HG02588 (cell line): ENCODE measurements around the gene SERPINF2.
"Not testable (repeated sequence)": the region's sequence is repeated elsewhere in the genome, so short reads cannot be mapped to it uniquely, and the experiment has no call there.

ENCODE experiments used
- ATAC-seq: cut with Tn5 transposase; IDR thresholded peaks from one replicate; pipeline ENCODE4 v1.9.1; 2021; ENCODE audit warnings: mild to moderate bottlenecking, moderate library complexity; ENCODE audit not compliant: unreplicated experiment

SERPINF2 gene

GRCh38 chr17:1733759-1734158 is 8.9 kb upstream of the SERPINF2 start:
- no peak for ATAC-seq

- no peak for ATAC-seq
Observed at GRCh38 chr17:1735418-1735817, 7.3 kb upstream of the SERPINF2 start.

GRCh38 chr17:1735834-1736347 is 6.8 kb upstream of the SERPINF2 start:
- no peak for ATAC-seq

GRCh38 chr17:1736348-1737281 is 6.1 kb upstream of the SERPINF2 start:
- ATAC-seq = no peak

GRCh38 chr17:1737531-1738291 is 5.0 kb upstream of the SERPINF2 start:
- no peak for ATAC-seq

GRCh38 chr17:1741899-1742298 is 772 bp upstream of the SERPINF2 start:
- not testable (repeated sequence) for ATAC-seq

GRCh38 chr17:1743088-1743439 is 393 bp downstream of the SERPINF2 start:
- no peak for ATAC-seq

- no peak for ATAC-seq
Observed at GRCh38 chr17:1744551-1745512, 2.2 kb downstream of the SERPINF2 start.

- no peak for ATAC-seq
Observed at GRCh38 chr17:1745513-1746020, 2.9 kb downstream of the SERPINF2 start.

- ATAC-seq = no peak
Observed at GRCh38 chr17:1746975-1747543, 4.4 kb downstream of the SERPINF2 start.

GRCh38 chr17:1750628-1751027 is 8.0 kb downstream of the SERPINF2 start:
- no peak for ATAC-seq

- no peak for ATAC-seq
Observed at GRCh38 chr17:1752425-1753262, 10.0 kb downstream of the SERPINF2 start.

GRCh38 chr17:1753767-1754429 is 11.2 kb downstream of the SERPINF2 start:
- ATAC-seq = no peak

GRCh38 chr17:1754430-1755112 is 11.9 kb downstream of the SERPINF2 start:
- ATAC-seq = no peak

GRCh38 chr17:1755252-1755826 is 12.7 kb downstream of the SERPINF2 start:
- no peak for ATAC-seq

GRCh38 chr17:1755827-1756262 is 13.2 kb downstream of the SERPINF2 start:
- no peak for ATAC-seq

GRCh38 chr17:1758807-1759206 is 16.1 kb downstream of the SERPINF2 start:
- ATAC-seq = no peak

- ATAC-seq = no peak
Observed at GRCh38 chr17:1759529-1759928, 16.9 kb downstream of the SERPINF2 start.
